Hepatocyte (in vitro differentiated cells): ENCODE data around the gene HSPBP1.

ENCODE experiments used
- EZH2 ChIP-seq: fragments of 200-600 bp; sonication (generic); IDR thresholded peaks from 2 replicates; pipeline ENCODE4 v1.6.1; 2016; ENCODE audit warnings: antibody characterized with exemption, mild to moderate bottlenecking, borderline replicate concordance
- TF ChIP-seq, protein P1 (sequence below): fragments of 200-600 bp; sonication (generic); IDR thresholded peaks from 2 replicates; pipeline ENCODE4 v1.5.1; 2016; ENCODE audit warnings: antibody characterized with exemption, mild to moderate bottlenecking; ENCODE audit not compliant: poor library complexity

DNA sequence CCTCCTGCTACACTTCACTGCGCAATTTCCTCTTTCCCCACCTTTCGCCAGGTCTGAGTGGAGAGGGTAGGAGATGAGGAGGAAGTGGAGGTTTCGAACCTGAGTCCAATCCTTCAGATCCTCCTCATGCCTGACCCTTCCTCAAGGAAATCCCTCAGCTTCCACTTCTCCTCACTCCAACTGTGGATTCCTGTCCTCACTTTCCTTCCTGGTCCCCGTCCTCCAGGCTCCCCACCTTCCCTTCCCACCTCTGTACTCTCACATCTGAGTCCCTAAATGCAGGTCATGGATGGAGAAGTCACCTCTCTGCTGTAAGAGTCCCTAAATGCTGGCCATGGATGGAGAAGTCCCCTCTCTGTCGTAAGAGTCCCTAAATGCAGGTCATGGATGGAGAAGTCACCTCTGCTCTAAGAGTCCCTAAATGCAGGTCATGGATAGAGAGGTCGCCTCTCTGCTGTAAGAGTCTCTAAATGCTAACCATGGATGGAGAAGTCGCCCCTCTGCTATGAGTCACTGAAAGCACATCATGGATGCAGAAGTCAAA is 54.4 kb downstream of the HSPBP1 start:
- TF ChIP-seq, protein P1, sequence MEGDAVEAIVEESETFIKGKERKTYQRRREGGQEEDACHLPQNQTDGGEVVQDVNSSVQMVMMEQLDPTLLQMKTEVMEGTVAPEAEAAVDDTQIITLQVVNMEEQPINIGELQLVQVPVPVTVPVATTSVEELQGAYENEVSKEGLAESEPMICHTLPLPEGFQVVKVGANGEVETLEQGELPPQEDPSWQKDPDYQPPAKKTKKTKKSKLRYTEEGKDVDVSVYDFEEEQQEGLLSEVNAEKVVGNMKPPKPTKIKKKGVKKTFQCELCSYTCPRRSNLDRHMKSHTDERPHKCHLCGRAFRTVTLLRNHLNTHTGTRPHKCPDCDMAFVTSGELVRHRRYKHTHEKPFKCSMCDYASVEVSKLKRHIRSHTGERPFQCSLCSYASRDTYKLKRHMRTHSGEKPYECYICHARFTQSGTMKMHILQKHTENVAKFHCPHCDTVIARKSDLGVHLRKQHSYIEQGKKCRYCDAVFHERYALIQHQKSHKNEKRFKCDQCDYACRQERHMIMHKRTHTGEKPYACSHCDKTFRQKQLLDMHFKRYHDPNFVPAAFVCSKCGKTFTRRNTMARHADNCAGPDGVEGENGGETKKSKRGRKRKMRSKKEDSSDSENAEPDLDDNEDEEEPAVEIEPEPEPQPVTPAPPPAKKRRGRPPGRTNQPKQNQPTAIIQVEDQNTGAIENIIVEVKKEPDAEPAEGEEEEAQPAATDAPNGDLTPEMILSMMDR, result no peak
- no peak for TF ChIP-seq EZH2
